Measurements from ENCODE around the gene CMTM2. TPM values are rescaled to one million over a fixed set of nuclear protein-coding genes. Genes with fewer than 3 reads are reported as not detected.

The CMTM2 gene

DNA sequence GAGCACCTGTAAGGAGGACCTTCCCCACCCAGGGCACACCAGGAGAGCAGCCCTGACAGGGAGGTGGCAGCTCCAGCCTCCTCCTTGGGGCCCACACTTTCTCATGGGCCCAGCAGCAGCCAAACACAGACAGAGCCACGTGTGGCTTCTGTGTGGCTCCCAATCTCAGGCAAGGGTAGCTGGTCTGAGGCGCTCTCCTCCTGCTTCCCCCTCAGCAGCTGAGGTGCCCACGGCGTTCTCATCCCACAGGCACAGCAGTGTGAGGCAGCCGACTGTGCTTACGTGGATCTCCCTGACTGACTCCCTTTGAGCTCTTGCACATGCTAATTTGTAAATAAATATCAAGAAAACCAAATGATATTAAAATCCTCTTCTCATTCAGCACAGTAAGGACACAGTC is 56.1 kb downstream of the CMTM2 start:
- Histone ChIP-seq H3K4me3 (ENCODE audit: insufficient read depth in 1 of 2, low read depth in 1 of 2, low read length in 2 of 2) (no peak overlapping the region), H3K4me1 (ENCODE audit: control insufficient read depth, insufficient read depth, low read depth, low read length) (no peaks in the 10 kb centered on the region), H2BK120ac (ENCODE audit: low read depth, low read length) (no peak overlapping the region), H4K8ac (ENCODE audit: low read length) (no peak overlapping the region), H3K79me1 (replicated peaks; ENCODE audit: low read length, poor library complexity, severe bottlenecking) (peaks cover 20% of the 10 kb centered on the region), H3K4ac (ENCODE audit: low read depth in 1 of 2, low read length in 2 of 2) (no peak overlapping the region), H2AFZ (ENCODE audit: low read depth, low read length) (no peak overlapping the region), H3K18ac (ENCODE audit: low read depth in 1 of 2, low read length in 2 of 2) (no peak overlapping the region), H3K9me3 (ENCODE audit: control insufficient read depth, low read length) (no peaks in the 10 kb centered on the region), H2BK12ac (ENCODE audit: low read length in 2 of 2) (no peak overlapping the region), H4K91ac (ENCODE audit: low read length) (peak overlapping the region; percentile 29), H3K4me2 (ENCODE audit: low read length, poor library complexity, severe bottlenecking) (no peak overlapping the region), H3K23ac (ENCODE audit: low read length in 2 of 2) (no peak overlapping the region), H3K27me3 (ENCODE audit: control insufficient read depth in 1 of 2, insufficient read depth in 1 of 2, low read length in 2 of 2) (no peaks in the 10 kb centered on the region), H3K36me3 (ENCODE audit: control insufficient read depth in 1 of 2, insufficient read depth in 2 of 2, low read depth in 1 of 2, low read length in 2 of 2) (peaks cover 4 to 19% of the 10 kb centered on the region in 2 experiments), H2BK5ac (ENCODE audit: low read depth, low read length, poor library complexity, severe bottlenecking) (no peak overlapping the region), H3K9ac (ENCODE audit: low read length) (no peak overlapping the region), H3K14ac (ENCODE audit: low read length in 2 of 2) (no peak overlapping the region), H2BK15ac (ENCODE audit: low read depth, poor library complexity, severe bottlenecking) (no peak overlapping the region), H2AK5ac (ENCODE audit: low read length, severe bottlenecking) (no peak overlapping the region), H3K27ac (ENCODE audit: low read length, poor library complexity, severe bottlenecking) (no peak overlapping the region)
- no peak for DNase-seq
- 87% methylated on average over 5 of the region's 6 CpGs for WGBS

- Histone ChIP-seq H3K9me3 (ENCODE audit: control insufficient read depth, low read length) (no peaks in the 10 kb centered on the region), H3K4ac (ENCODE audit: low read depth in 1 of 2, low read length in 2 of 2) (no peak overlapping the region), H3K4me2 (ENCODE audit: low read length, poor library complexity, severe bottlenecking) (no peak overlapping the region), H3K27me3 (ENCODE audit: control insufficient read depth in 1 of 2, insufficient read depth in 1 of 2, low read length in 2 of 2) (no peaks in the 10 kb centered on the region), H4K8ac (ENCODE audit: low read length) (no peak overlapping the region), H3K36me3 (ENCODE audit: control insufficient read depth in 1 of 2, insufficient read depth in 2 of 2, low read depth in 1 of 2, low read length in 2 of 2) (peaks cover 4 to 19% of the 10 kb centered on the region in 2 experiments), H2AFZ (ENCODE audit: low read depth, low read length) (no peak overlapping the region), H2BK120ac (ENCODE audit: low read depth, low read length) (no peak overlapping the region), H3K18ac (ENCODE audit: low read depth in 1 of 2, low read length in 2 of 2) (no peak overlapping the region), H2BK15ac (ENCODE audit: low read depth, poor library complexity, severe bottlenecking) (no peak overlapping the region), H3K27ac (ENCODE audit: low read length, poor library complexity, severe bottlenecking) (no peak overlapping the region), H3K9ac (ENCODE audit: low read length) (no peak overlapping the region), H3K4me1 (ENCODE audit: control insufficient read depth, insufficient read depth, low read depth, low read length) (no peaks in the 10 kb centered on the region), H4K91ac (ENCODE audit: low read length) (no peak overlapping the region), H3K14ac (ENCODE audit: low read length in 2 of 2) (no peak overlapping the region), H2BK12ac (ENCODE audit: low read length in 2 of 2) (no peak overlapping the region), H3K79me1 (replicated peaks; ENCODE audit: low read length, poor library complexity, severe bottlenecking) (peaks cover 24% of the 10 kb centered on the region), H2BK5ac (ENCODE audit: low read depth, low read length, poor library complexity, severe bottlenecking) (no peak overlapping the region), H3K23ac (ENCODE audit: low read length in 2 of 2) (no peak overlapping the region), H2AK5ac (ENCODE audit: low read length, severe bottlenecking) (no peak overlapping the region), H3K4me3 (ENCODE audit: insufficient read depth in 1 of 2, low read depth in 1 of 2, low read length in 2 of 2) (no peak overlapping the region)
- DNase-seq, result no peak
- WGBS, result 97% methylated on average over 4 of the region's 5 CpGs
These were observed 56.9 kb downstream of the CMTM2 start for GRCh38 chr16:66636199-66636598.

GRCh38 chr16:66637806-66638205 is 58.5 kb downstream of the CMTM2 start:
- Histone ChIP-seq H2BK5ac (ENCODE audit: low read depth, low read length, poor library complexity, severe bottlenecking) (no peak overlapping the region), H3K79me1 (replicated peaks; ENCODE audit: low read length, poor library complexity, severe bottlenecking) (peaks cover 20% of the 10 kb centered on the region), H3K4me3 (ENCODE audit: insufficient read depth in 1 of 2, low read depth in 1 of 2, low read length in 2 of 2) (no peak overlapping the region), H3K9me3 (ENCODE audit: control insufficient read depth, low read length) (no peaks in the 10 kb centered on the region), H2BK15ac (ENCODE audit: low read depth, poor library complexity, severe bottlenecking) (no peak overlapping the region), H3K14ac (ENCODE audit: low read length in 2 of 2) (no peak overlapping the region), H3K4ac (ENCODE audit: low read depth in 1 of 2, low read length in 2 of 2) (no peak overlapping the region), H2AFZ (ENCODE audit: low read depth, low read length) (no peak overlapping the region), H3K4me1 (ENCODE audit: control insufficient read depth, insufficient read depth, low read depth, low read length) (no peaks in the 10 kb centered on the region), H2BK12ac (ENCODE audit: low read length in 2 of 2) (no peak overlapping the region), H4K91ac (ENCODE audit: low read length) (peak overlapping the region; percentile 39), H2AK5ac (ENCODE audit: low read length, severe bottlenecking) (no peak overlapping the region), H3K36me3 (ENCODE audit: control insufficient read depth in 1 of 2, insufficient read depth in 2 of 2, low read depth in 1 of 2, low read length in 2 of 2) (peaks cover 4 to 12% of the 10 kb centered on the region in 2 experiments), H2BK120ac (ENCODE audit: low read depth, low read length) (no peak overlapping the region), H3K9ac (ENCODE audit: low read length) (no peak overlapping the region), H3K27ac (ENCODE audit: low read length, poor library complexity, severe bottlenecking) (no peak overlapping the region), H3K4me2 (ENCODE audit: low read length, poor library complexity, severe bottlenecking) (no peak overlapping the region), H3K23ac (ENCODE audit: low read length in 2 of 2) (no peak overlapping the region), H3K27me3 (ENCODE audit: control insufficient read depth in 1 of 2, insufficient read depth in 1 of 2, low read length in 2 of 2) (no peaks in the 10 kb centered on the region), H4K8ac (ENCODE audit: low read length) (no peak overlapping the region), H3K18ac (ENCODE audit: low read depth in 1 of 2, low read length in 2 of 2) (no peak overlapping the region)
- WGBS, result 95% methylated on average over 3 of the region's 3 CpGs
- no peak for DNase-seq

Small RNAs within 50 kb of the gene (small RNA-seq; reads per million reads assigned to genes)
- gene CKLF-CMTM1 (ENCODE audit: low read depth), result not detected

Data from mesenchymal stem cell (in vitro differentiated cells and primary cell).